Cortex of kidney (tissue), 1 donor: ENCODE results near the gene URM1.

ENCODE experiments used
- DNase-seq: peaks from one replicate; lab custom pipeline; 2025; lab: John Stamatoyannopoulos, UW

The URM1 gene

GRCh38 chr9:128429513-128430086 is 58.4 kb downstream of the URM1 start:
- no peak for DNase-seq

GRCh38 chr9:128431207-128431606 is 60.0 kb downstream of the URM1 start:
- DNase-seq: no peak

DNA sequence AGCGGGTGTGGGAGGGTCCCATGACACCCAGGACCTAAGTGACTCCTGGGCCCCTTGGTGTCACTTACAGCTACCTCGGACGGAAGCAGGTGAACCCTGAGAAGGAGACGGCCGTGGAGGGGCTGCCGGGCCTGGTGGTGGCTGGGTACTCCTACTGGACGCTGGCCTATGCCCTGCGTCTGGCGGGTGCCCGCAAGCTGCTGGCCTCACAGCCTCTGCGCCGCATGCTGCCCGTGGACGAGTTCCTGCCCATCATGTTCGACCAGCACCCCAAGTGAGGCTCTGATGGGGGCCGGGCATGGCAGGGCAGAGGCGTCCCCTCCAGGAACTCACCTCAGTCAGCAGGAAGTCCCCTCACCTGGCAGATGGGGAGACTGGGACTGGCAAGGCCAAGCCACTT is 63.2 kb downstream of the URM1 start:
- no peak for DNase-seq

- DNase-seq: no peak
Measured at GRCh38 chr9:128435611-128436010, 64.4 kb downstream of the URM1 start.

DNA sequence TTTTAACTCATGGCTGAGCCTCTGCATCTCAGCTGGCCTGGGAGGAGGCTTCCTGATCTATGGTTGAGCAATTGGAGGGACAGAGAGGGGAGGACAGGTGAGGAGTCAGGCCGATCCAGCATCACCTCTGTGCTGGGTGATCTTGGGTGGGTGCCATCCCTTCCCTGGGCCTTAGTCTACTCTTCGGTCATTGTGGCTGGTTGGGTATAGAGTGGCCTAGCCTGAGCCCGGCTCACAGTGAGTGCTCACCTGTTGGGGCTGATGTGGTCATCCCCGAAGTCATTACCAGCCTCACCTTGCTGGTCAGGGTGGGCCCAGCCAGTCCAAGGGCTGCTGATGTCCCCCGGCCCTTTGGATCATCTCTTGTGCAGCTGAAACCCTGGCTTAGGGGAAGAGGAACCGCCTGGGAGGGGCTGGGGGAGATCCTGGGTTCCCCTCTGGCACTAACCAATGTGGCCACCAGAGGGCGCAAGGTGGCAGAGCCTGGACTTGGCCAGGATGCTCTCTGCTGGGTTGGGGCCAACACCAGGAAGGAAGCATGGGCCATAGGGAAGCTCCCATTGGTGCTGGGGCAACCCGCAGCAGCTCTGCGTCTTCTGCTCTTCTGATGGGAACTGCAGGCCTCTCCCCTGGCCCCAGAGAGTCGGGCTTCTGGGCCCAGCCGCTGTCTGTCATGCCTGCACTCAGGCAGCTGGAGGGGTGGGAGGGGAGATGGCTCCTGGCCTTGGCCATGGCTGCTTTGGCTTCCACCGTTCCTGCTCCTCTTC is 67.4 kb downstream of the URM1 start:
- no peak for DNase-seq

GRCh38 chr9:128439273-128439672 is 68.1 kb downstream of the URM1 start:
- no peak for DNase-seq
